Dorsolateral prefrontal cortex (tissue), 118 donors: ENCODE results near the gene SLC46A1. TPM values are rescaled to one million over a fixed set of nuclear protein-coding genes. Genes with fewer than 3 reads are reported as not detected.

ENCODE experiments used
- microRNA-seq, 43 experiments: library from miRNA; unstranded; fragments of <30 nt; microRNA quantifications; one replicate each; pipeline ENCODE4 v1.2.0, GENCODE V29; 2022
- total RNA-seq, 120 experiments: library from RNA; stranded (reverse); gene quantifications; one replicate each; pipeline versions ENCODE4 v1.2.3 to v1.2.4, GENCODE V29; 2022

SLC46A1 gene
- total RNA-seq, 120 experiments from 2014 or later = 12.5 to 31.9 (median 20.3) TPM

Small RNA genes lying within 50 kb of the gene (microRNA-seq; reads per million reads assigned to microRNA genes)
- 0 to 6.8 (median 1.9) reads per million in 43 experiments for gene MIR4723

Other genes starting within 250 kb of the SLC46A1 start
- gene TMEM97, start 87.0 kb downstream of the SLC46A1 start, total RNA-seq = 10 to 100 TPM in 116 of 120 experiments, 1 to 10 TPM in 4; 8.3 to 31.7 (median 16.3) TPM
- gene IFT20, start 70.7 kb downstream of the SLC46A1 start, total RNA-seq = 10 to 100 TPM; 36.1 to 75.2 (median 53.6) TPM
- gene TNFAIP1, start 70.5 kb downstream of the SLC46A1 start, total RNA-seq = 10 to 100 TPM; 35.9 to 75.5 (median 51.0) TPM
- gene POLDIP2, start 48.7 kb downstream of the SLC46A1 start, total RNA-seq = 10 to 100 TPM; 49.5 to 88.7 (median 68.8) TPM
- not detected for gene SEBOX, start 41.0 kb downstream of the SLC46A1 start, total RNA-seq
- gene VTN, start 35.9 kb downstream of the SLC46A1 start, total RNA-seq = 1 to 10 TPM; 1.1 to 6.3 (median 2.9) TPM
- 10 to 100 TPM; 20.6 to 48.1 (median 33.1) TPM for gene SARM1, start 34.5 kb downstream of the SLC46A1 start, total RNA-seq
- gene SLC13A2, start 67.4 kb upstream of the SLC46A1 start, total RNA-seq = under 1 TPM in 14 of 120 experiments, not detected in 106; 0.11 to 0.61 (median 0.26) TPM
- not detected for gene FOXN1, start 100.1 kb upstream of the SLC46A1 start, total RNA-seq
- 10 to 100 TPM; 17.5 to 97.1 (median 51.6) TPM for gene UNC119, start 146.4 kb upstream of the SLC46A1 start, total RNA-seq
- 10 to 100 TPM; 35.5 to 70.3 (median 50.3) TPM for gene PIGS, start 165.3 kb upstream of the SLC46A1 start, total RNA-seq
- gene ALDOC, start 170.7 kb upstream of the SLC46A1 start, total RNA-seq = 1,000 to 10,000 TPM in 1 of 120 experiments, 100 to 1,000 TPM in 119; 424 to 1,208 (median 663) TPM
- 10 to 100 TPM; 10.6 to 76.2 (median 27.7) TPM for gene SPAG5, start 192.8 kb upstream of the SLC46A1 start, total RNA-seq
- 100 to 1,000 TPM in 32 of 120 experiments, 10 to 100 TPM in 88; 41.6 to 215 (median 83.8) TPM for gene RSKR, start 208.0 kb upstream of the SLC46A1 start, total RNA-seq
- 100 to 1,000 TPM; 115 to 212 (median 151) TPM for gene BLTP2, start 238.9 kb upstream of the SLC46A1 start, total RNA-seq